Osteoblast (primary cell): ENCODE data around the gene MOSMO. TPM values are rescaled to one million over a fixed set of nuclear protein-coding genes. Genes with fewer than 3 reads are reported as not detected.

Experiments used
- DNase-seq: peaks from one replicate; pipeline ENCODE4 v3.0.0; 2011; ENCODE audit warnings: low spot score, mixed read lengths; ENCODE audit not compliant: insufficient read length; ENCODE audit errors: missing footprints
- H2AFZ ChIP-seq: 2 replicates; pipeline ENCODE4 v1.6.0; 2011; ENCODE audit warnings: mild to moderate bottlenecking, low read length
- H3K27ac ChIP-seq: 2 replicates; pipeline ENCODE4 v1.5.1; 2011; ENCODE audit warnings: mild to moderate bottlenecking, low read depth, low read length, moderate library complexity
- H3K27me3 ChIP-seq: 2 replicates; pipeline ENCODE4 v1.6.0; 2012; ENCODE audit warnings: mild to moderate bottlenecking, control low read depth, inconsistent platforms, low read length, moderate library complexity; ENCODE audit not compliant: insufficient read depth
- H3K36me3 ChIP-seq: 2 replicates; pipeline ENCODE4 v1.5.1; 2011; ENCODE audit warnings: mild to moderate bottlenecking, low read length, control low read depth, moderate library complexity; ENCODE audit not compliant: insufficient read depth
- H3K4me1 ChIP-seq: 2 replicates; pipeline ENCODE4 v1.5.1; 2011; ENCODE audit warnings: mild to moderate bottlenecking, low read length, control low read depth, moderate library complexity; ENCODE audit not compliant: insufficient read depth
- H3K4me2 ChIP-seq: 2 replicates; pipeline ENCODE4 v1.6.0; 2011; ENCODE audit warnings: mild to moderate bottlenecking, low read length; ENCODE audit not compliant: insufficient read depth
- H3K4me3 ChIP-seq: fragments of 200-600 bp; sonication (generic); 3 replicates; pipeline ENCODE4 v1.5.1; 2012; ENCODE audit warnings: mild to moderate bottlenecking, low read length, inconsistent platforms; ENCODE audit not compliant: insufficient read depth
- H3K79me2 ChIP-seq: 2 replicates; pipeline ENCODE4 v1.6.0; 2012; ENCODE audit warnings: mild to moderate bottlenecking, low read length, control low read depth, inconsistent platforms; ENCODE audit not compliant: insufficient read depth
- H3K9me3 ChIP-seq: 2 replicates; pipeline ENCODE4 v1.5.1; 2011; ENCODE audit warnings: low read depth, low read length, control low read depth
- H4K20me1 ChIP-seq: 2 replicates; pipeline ENCODE4 v1.6.0; 2012; ENCODE audit warnings: mild to moderate bottlenecking, low read length, control low read depth; ENCODE audit not compliant: insufficient read depth
- total RNA-seq: library from RNA; depleted of rRNA; stranded (reverse); fragments of >200 nt; gene quantifications from 2 replicates; pipeline ENCODE4 v1.2.3, GENCODE V29; 2012
- TF ChIP-seq, protein P1 (sequence below): IDR thresholded peaks from 2 replicates; pipeline ENCODE4 v1.5.1; 2011; ENCODE audit warnings: mild to moderate bottlenecking, low read depth, low read length, moderate library complexity; ENCODE audit errors: extremely low read depth

Gene MOSMO
- total RNA-seq, 1 donor: 15.2 TPM

DNA sequence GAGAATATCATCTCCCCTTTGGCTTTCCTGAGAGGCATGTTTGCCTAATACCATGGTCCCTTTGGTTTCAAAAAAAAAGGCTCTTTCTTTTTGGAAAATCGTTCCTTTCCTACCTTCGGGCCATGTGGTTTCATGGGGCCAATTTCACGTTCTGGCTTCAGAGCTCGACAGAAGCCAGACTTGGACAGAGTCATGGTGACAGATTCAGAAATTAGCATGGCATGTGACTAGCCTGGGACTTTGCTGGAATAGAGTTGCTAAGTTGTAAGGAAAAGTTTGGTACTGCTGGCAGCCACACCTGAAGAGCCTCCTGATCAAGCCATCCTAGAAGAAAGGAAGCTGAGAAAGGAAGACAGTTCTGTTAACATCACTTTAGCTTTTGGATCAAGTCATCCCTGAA, 82.0 kb downstream of the MOSMO start:
- H4K20me1 ChIP-seq: no peaks in the 10 kb centered on the region
- H3K4me1 ChIP-seq: peaks cover 9% of the 10 kb centered on the region
- no peak overlapping the region for H3K27ac ChIP-seq
- no peaks in the 10 kb centered on the region for H3K36me3 ChIP-seq
- no peaks in the 10 kb centered on the region for H3K9me3 ChIP-seq
- H3K4me3 ChIP-seq: no peak overlapping the region
- H3K79me2 ChIP-seq: no peaks in the 10 kb centered on the region
- DNase-seq: no peak
- no peak overlapping the region for H2AFZ ChIP-seq
- TF ChIP-seq, protein P1, sequence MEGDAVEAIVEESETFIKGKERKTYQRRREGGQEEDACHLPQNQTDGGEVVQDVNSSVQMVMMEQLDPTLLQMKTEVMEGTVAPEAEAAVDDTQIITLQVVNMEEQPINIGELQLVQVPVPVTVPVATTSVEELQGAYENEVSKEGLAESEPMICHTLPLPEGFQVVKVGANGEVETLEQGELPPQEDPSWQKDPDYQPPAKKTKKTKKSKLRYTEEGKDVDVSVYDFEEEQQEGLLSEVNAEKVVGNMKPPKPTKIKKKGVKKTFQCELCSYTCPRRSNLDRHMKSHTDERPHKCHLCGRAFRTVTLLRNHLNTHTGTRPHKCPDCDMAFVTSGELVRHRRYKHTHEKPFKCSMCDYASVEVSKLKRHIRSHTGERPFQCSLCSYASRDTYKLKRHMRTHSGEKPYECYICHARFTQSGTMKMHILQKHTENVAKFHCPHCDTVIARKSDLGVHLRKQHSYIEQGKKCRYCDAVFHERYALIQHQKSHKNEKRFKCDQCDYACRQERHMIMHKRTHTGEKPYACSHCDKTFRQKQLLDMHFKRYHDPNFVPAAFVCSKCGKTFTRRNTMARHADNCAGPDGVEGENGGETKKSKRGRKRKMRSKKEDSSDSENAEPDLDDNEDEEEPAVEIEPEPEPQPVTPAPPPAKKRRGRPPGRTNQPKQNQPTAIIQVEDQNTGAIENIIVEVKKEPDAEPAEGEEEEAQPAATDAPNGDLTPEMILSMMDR: no peak
- no peaks in the 10 kb centered on the region for H3K27me3 ChIP-seq
- H3K4me2 ChIP-seq: no peak overlapping the region

GRCh38 chr16:22091721-22092120, 83.8 kb downstream of the MOSMO start:
- no peak for DNase-seq
- Histone ChIP-seq H3K79me2 (no peaks in the 10 kb centered on the region), H4K20me1 (no peaks in the 10 kb centered on the region), H3K9me3 (no peaks in the 10 kb centered on the region), H3K4me2 (peak overlapping the region; percentile 75), H2AFZ (no peak overlapping the region), H3K27ac (no peak overlapping the region), H3K4me1 (peaks cover 9% of the 10 kb centered on the region), H3K27me3 (no peaks in the 10 kb centered on the region), H3K4me3 (no peak overlapping the region), H3K36me3 (no peaks in the 10 kb centered on the region)
- TF ChIP-seq, protein P1: no peak

DNA sequence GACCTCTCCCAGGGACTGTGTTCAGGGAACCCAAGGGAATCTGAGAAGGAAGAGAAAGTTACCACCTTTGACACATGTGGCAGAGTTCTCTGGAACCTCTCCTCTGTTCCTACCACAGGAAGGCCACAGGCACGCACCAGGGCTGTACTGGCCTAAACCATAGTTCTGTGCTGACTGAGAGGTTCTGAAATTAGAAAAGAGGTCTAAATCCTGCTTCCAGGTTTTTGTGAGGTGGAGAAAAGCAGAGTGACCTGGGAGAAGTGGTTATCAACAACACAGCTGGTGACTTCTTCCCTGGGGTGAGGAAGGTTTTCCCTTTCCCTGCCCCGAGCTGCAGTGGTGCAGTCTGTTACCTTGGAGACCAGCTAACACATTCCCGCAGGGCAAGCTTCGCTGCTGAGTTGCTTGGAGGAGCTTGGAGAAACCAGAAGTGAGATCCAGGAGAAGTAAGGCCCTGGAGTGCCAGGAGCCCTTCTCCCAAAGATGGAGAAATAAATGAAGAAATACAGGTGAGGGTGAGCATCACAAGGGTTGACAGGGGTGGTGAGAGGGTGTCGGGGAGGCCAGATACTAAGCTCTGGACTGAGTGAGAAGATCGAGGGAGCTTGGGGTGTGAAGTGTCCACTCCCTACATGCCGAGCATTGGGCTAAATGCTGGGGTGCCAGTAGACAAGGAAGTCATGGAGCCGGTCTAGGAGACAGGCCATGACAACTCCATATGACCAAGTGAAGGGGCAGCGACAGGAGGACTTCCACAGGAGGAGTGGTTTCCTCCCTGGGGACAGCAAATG, 84.4 kb downstream of the MOSMO start, which contains the start of gene VWA3A:
TSS of gene VWA3A (plus strand) at position 399 of the 791 bp plus-strand sequence. CDS start at position 496, 97 bp downstream.
- TF ChIP-seq, protein P1: no peak
- Histone ChIP-seq H3K9me3 (no peaks in the 10 kb centered on the region), H3K27me3 (peaks cover under 1% of the 10 kb centered on the region), H3K79me2 (no peaks in the 10 kb centered on the region), H3K4me3 (no peak within 1 kb of the TSS), H4K20me1 (no peaks in the 10 kb centered on the region), H2AFZ (no peak within 1 kb of the TSS), H3K27ac (peak within 1 kb of the TSS; percentile 43), H3K36me3 (no peaks in the 10 kb centered on the region), H3K4me2 (peak within 1 kb of the TSS; percentile 75), H3K4me1 (peaks cover 9% of the 10 kb centered on the region)
- peak; percentile 52 for DNase-seq

- no peaks in the 10 kb centered on the region for H3K36me3 ChIP-seq
- H3K9me3 ChIP-seq: no peaks in the 10 kb centered on the region
- H2AFZ ChIP-seq: no peak overlapping the region
- H3K27me3 ChIP-seq: peaks cover 3% of the 10 kb centered on the region
- H3K4me3 ChIP-seq: no peak overlapping the region
- DNase-seq: no peak
- TF ChIP-seq, protein P1: no peak
- H4K20me1 ChIP-seq: no peaks in the 10 kb centered on the region
- no peak overlapping the region for H3K4me2 ChIP-seq
- H3K27ac ChIP-seq: no peak overlapping the region
- no peaks in the 10 kb centered on the region for H3K79me2 ChIP-seq
- peaks cover 9% of the 10 kb centered on the region for H3K4me1 ChIP-seq
These were observed 85.4 kb downstream of the MOSMO start for GRCh38 chr16:22093331-22093730.
